ENCODE measurements around the gene TPCN1.

- TF ChIP-seq CTCF (IDR thresholded peaks at IDR 0.05), result no peak
- TF ChIP-seq POLR2A (IDR thresholded peaks at IDR 0.05), result no peak
These were observed 22.8 kb downstream of the TPCN1 start for GRCh38 chr12:113244047-113244460.

Measured in transverse colon (tissue), 3 donors.